Measurements from ENCODE around the gene RAB30. TPM values are rescaled to one million over a fixed set of nuclear protein-coding genes. Genes with fewer than 3 reads are reported as not detected.

Gene RAB30
- polyA plus RNA-seq, 3 donors, result 0.11 to 0.67 (median 0.54) TPM

GRCh38 chr11:83035070-83035854, 36.4 kb downstream of the RAB30 start:
- Mint-ChIP-seq H3K9me3 (peaks cover 0 to 3% (median 0%) of the 10 kb centered on the region in 7 donors), H3K4me1 (no peaks in the 10 kb centered on the region), H3K4me3 (no peak overlapping the region), H3K27ac (no peak overlapping the region), H3K27me3 (ENCODE audit: low read depth in 3 of 3) (peaks cover 1 to 3% (median 2%) of the 10 kb centered on the region in 3 donors), H3K36me3 (no peaks in the 10 kb centered on the region)
- DNase-seq, result no peak
- 90% methylated on average over 5 of the region's 6 CpGs for WGBS (ENCODE audit: insufficient coverage)
- no peaks in the 10 kb centered on the region for H3K9me3 ChIP-seq (replicated peaks in 1 of 2; ENCODE audit: control insufficient read depth in 1 of 2, insufficient read depth in 1 of 2, low read length in 2 of 2)
- no peak overlapping the region for H3K9ac ChIP-seq (ENCODE audit: insufficient read depth, low read length, poor library complexity, severe bottlenecking)
- H3K27me3 ChIP-seq (ENCODE audit: control insufficient read depth in 2 of 2, insufficient read depth in 2 of 2, low read length in 2 of 2), result no peaks in the 10 kb centered on the region
- H3K4me1 ChIP-seq (ENCODE audit: control insufficient read depth in 1 of 2, insufficient read depth in 2 of 2, low read length in 2 of 2), result no peaks in the 10 kb centered on the region
- intact Hi-C loops (cut with micrococcal nuclease), result no loop called here
- no peak overlapping the region for H2AFZ ChIP-seq (ENCODE audit: insufficient read depth, low read depth, low read length, poor library complexity, severe bottlenecking)
- H3K4me3 ChIP-seq (replicated peaks in 1 of 3; ENCODE audit: low read depth in 2 of 3, low read length in 3 of 3), result no peak overlapping the region
- no peak overlapping the region for H3K4me2 ChIP-seq (replicated peaks; ENCODE audit: extremely low read depth, low read length, poor library complexity, severe bottlenecking)
- no peaks in the 10 kb centered on the region for H3K79me2 ChIP-seq (ENCODE audit: insufficient read depth, low read length)
- H4K20me1 ChIP-seq (ENCODE audit: insufficient read depth, low read length), result no peaks in the 10 kb centered on the region
- H3K27ac ChIP-seq (ENCODE audit: low read depth in 1 of 2, low read length in 2 of 2), result no peak overlapping the region
- no peak for TF ChIP-seq CTCF (IDR thresholded peaks at IDR 0.05)
- H3K36me3 ChIP-seq (replicated peaks in 1 of 2; ENCODE audit: control insufficient read depth in 1 of 2, insufficient read depth in 2 of 2, low read length in 2 of 2), result no peaks in the 10 kb centered on the region

GRCh38 chr11:83034673-83035014, 37.1 kb downstream of the RAB30 start:
- H3K27ac ChIP-seq (ENCODE audit: low read depth in 1 of 2, low read length in 2 of 2), result no peak overlapping the region
- no peaks in the 10 kb centered on the region for H4K20me1 ChIP-seq (ENCODE audit: insufficient read depth, low read length)
- Mint-ChIP-seq H3K36me3 (no peaks in the 10 kb centered on the region), H3K27me3 (ENCODE audit: low read depth in 3 of 3) (peaks cover 1 to 3% (median 2%) of the 10 kb centered on the region in 3 donors), H3K27ac (no peak overlapping the region), H3K9me3 (peaks cover 0 to 1% (median 0%) of the 10 kb centered on the region in 7 donors), H3K4me1 (no peaks in the 10 kb centered on the region), H3K4me3 (no peak overlapping the region)
- no peak for DNase-seq
- no peaks in the 10 kb centered on the region for H3K27me3 ChIP-seq (ENCODE audit: control insufficient read depth in 2 of 2, insufficient read depth in 2 of 2, low read length in 2 of 2)
- no peak overlapping the region for H2AFZ ChIP-seq (ENCODE audit: insufficient read depth, low read depth, low read length, poor library complexity, severe bottlenecking)
- no peaks in the 10 kb centered on the region for H3K79me2 ChIP-seq (ENCODE audit: insufficient read depth, low read length)
- intact Hi-C loops (cut with micrococcal nuclease), result no loop called here
- H3K9me3 ChIP-seq (replicated peaks in 1 of 2; ENCODE audit: control insufficient read depth in 1 of 2, insufficient read depth in 1 of 2, low read length in 2 of 2), result no peaks in the 10 kb centered on the region
- no peaks in the 10 kb centered on the region for H3K4me1 ChIP-seq (ENCODE audit: control insufficient read depth in 1 of 2, insufficient read depth in 2 of 2, low read length in 2 of 2)
- H3K4me2 ChIP-seq (replicated peaks; ENCODE audit: extremely low read depth, low read length, poor library complexity, severe bottlenecking), result no peak overlapping the region
- no peak for TF ChIP-seq CTCF (IDR thresholded peaks at IDR 0.05)
- H3K4me3 ChIP-seq (replicated peaks in 1 of 3; ENCODE audit: low read depth in 2 of 3, low read length in 3 of 3), result no peak overlapping the region
- H3K36me3 ChIP-seq (replicated peaks in 1 of 2; ENCODE audit: control insufficient read depth in 1 of 2, insufficient read depth in 2 of 2, low read length in 2 of 2), result no peaks in the 10 kb centered on the region
- H3K9ac ChIP-seq (ENCODE audit: insufficient read depth, low read length, poor library complexity, severe bottlenecking), result no peak overlapping the region

Measured in CD14-positive monocyte (primary cell).